MM.1S (cell line): ENCODE results near the gene OR52J3.

Experiments used
- EZH2 ChIP-seq: fragments of 300-600 bp; sonication (generic); optimal IDR thresholded peaks from 2 replicates; pipeline ENCODE3; 2017; ENCODE audit warnings: low read depth, mild to moderate bottlenecking, antibody characterized with exemption, low read length, mixed read lengths
- EZH2phosphoT487 ChIP-seq: fragments of 300-600 bp; sonication (generic); IDR thresholded peaks from 2 replicates; pipeline ENCODE4 v1.6.1; 2018; ENCODE audit warnings: antibody characterized with exemption, low read length
- TF ChIP-seq, protein P1 (sequence below): fragments of 300-600 bp; sonication (generic); IDR thresholded peaks from 2 replicates; pipeline ENCODE4 v1.5.1; 2016; ENCODE audit warnings: antibody characterized with exemption, low read length, mixed read lengths

DNA sequence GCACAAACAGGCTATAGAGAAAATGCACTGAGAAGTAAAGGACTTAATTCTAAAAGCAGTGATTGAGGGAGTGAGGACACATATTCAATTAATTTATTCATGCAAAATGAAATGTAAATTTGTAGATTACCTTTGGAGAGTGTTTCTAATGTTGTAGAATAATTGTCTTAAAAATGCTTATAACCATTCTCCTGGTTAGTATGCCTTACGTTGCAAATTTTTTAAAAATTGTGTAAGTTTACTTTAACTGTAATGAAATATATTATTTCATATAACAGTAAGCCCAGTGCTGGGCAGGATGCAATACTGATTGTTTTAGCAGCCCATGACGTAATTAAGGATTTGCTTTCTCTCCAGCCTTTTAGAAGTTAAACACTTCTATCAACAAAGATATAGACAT is 49.7 kb downstream of the OR52J3 start:
- TF ChIP-seq, protein P1, sequence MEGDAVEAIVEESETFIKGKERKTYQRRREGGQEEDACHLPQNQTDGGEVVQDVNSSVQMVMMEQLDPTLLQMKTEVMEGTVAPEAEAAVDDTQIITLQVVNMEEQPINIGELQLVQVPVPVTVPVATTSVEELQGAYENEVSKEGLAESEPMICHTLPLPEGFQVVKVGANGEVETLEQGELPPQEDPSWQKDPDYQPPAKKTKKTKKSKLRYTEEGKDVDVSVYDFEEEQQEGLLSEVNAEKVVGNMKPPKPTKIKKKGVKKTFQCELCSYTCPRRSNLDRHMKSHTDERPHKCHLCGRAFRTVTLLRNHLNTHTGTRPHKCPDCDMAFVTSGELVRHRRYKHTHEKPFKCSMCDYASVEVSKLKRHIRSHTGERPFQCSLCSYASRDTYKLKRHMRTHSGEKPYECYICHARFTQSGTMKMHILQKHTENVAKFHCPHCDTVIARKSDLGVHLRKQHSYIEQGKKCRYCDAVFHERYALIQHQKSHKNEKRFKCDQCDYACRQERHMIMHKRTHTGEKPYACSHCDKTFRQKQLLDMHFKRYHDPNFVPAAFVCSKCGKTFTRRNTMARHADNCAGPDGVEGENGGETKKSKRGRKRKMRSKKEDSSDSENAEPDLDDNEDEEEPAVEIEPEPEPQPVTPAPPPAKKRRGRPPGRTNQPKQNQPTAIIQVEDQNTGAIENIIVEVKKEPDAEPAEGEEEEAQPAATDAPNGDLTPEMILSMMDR, result no peak
- no peak for TF ChIP-seq EZH2phosphoT487
- TF ChIP-seq EZH2, result no peak
